ENCODE data around the gene EHMT1. TPM values are rescaled to one million over a fixed set of nuclear protein-coding genes. Genes with fewer than 3 reads are reported as not detected.
"Not testable (repeated sequence)": the region's sequence is repeated elsewhere in the genome, so short reads cannot be mapped to it uniquely, and the experiment has no call there.

The EHMT1 gene
- total RNA-seq, 1 donor from 2014 or later: 159 TPM

DNA sequence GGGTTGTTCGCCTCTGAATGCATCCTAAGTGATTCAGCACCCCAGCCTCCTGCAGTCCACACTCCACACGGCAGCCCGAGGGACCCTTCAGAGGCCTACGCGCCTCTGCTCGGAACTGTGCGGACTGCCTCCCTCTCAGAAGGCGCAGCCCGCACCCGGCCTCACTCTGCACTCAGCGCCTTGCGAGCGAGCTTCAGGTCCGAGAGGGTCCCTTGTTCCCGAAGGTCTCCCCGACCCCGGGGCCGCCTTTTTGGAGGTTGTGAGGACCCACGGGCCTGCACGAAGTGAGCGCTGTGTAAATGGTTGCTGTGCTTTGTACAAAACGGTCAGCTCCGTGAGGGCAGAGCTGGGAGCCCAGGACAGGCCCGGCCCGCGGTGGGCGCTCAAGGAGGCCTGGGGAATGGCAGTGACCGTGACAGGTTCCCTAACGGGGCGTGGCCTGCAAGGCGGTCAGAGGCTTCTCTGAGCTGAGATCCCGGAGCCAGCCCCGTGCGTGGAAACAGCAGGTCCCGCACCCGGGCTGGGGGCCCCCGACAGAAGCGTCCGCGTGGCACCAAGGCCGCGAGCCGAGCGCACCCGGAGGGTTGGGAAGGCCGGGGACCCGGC lies 258.1 kb downstream of the EHMT1 start:
- H3K27me3 Mint-ChIP-seq: peaks cover 47% of the 10 kb centered on the region
- no peaks in the 10 kb centered on the region for H3K9me3 Mint-ChIP-seq (ENCODE audit: low read depth)
- H3K36me3 Mint-ChIP-seq (ENCODE audit: insufficient read depth): no peaks in the 10 kb centered on the region
- DNase-seq (ENCODE audit: low spot score, unreplicated experiment): no peak
- TF ChIP-seq CTCF (IDR thresholded peaks at IDR 0.05; ENCODE audit: unreplicated experiment): no peak
- no peaks in the 10 kb centered on the region for H3K4me1 Mint-ChIP-seq (ENCODE audit: low read depth)
- no peak overlapping the region for H3K27ac Mint-ChIP-seq
- no peak overlapping the region for H3K4me3 Mint-ChIP-seq (ENCODE audit: low read depth)

- H3K27ac Mint-ChIP-seq; H3K4me1 Mint-ChIP-seq (ENCODE audit: low read depth); DNase-seq (ENCODE audit: low spot score, unreplicated experiment); H3K36me3 Mint-ChIP-seq (ENCODE audit: insufficient read depth); H3K9me3 Mint-ChIP-seq (ENCODE audit: low read depth); H3K4me3 Mint-ChIP-seq (ENCODE audit: low read depth): not testable (repeated sequence)
- peaks cover 42% of the 10 kb centered on the region for H3K27me3 Mint-ChIP-seq
Measured at GRCh38 chr9:137877506-137878122, 258.8 kb downstream of the EHMT1 start, which contains the start of gene CACNA1B. TSS of gene CACNA1B (plus strand) at chr9:137877782. CDS start at chr9:137877934, 152 bp downstream.

- Mint-ChIP-seq H3K4me1 (ENCODE audit: low read depth) (no peaks in the 10 kb centered on the region), H3K4me3 (ENCODE audit: low read depth) (no peak overlapping the region), H3K9me3 (ENCODE audit: low read depth) (no peaks in the 10 kb centered on the region), H3K27me3 (peaks cover 38% of the 10 kb centered on the region), H3K27ac (no peak overlapping the region), H3K36me3 (ENCODE audit: insufficient read depth) (no peaks in the 10 kb centered on the region)
- DNase-seq (ENCODE audit: low spot score, unreplicated experiment): peak; percentile 90
- peak; percentile 27 for TF ChIP-seq CTCF (IDR thresholded peaks at IDR 0.05; ENCODE audit: unreplicated experiment)
Measured at GRCh38 chr9:137878146-137878941, 259.5 kb downstream of the EHMT1 start.

DNA sequence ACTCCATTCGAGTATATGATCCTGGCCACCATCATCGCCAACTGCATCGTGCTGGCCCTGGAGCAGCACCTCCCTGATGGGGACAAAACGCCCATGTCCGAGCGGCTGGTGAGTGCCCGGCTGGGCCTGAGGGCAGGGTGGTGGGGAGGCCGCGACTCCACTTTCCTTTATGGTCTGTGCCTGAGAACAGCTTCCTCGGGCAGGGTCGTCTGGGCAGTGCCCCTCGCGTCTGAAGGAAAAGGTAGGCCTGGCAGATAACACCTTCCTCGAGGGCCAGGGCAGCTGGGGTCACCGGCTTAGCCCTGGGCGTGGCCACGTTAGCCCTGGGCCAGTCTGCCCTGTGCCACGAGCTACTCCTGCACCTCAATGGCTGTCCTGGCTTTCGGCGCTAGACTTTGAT lies 260.2 kb downstream of the EHMT1 start:
- Mint-ChIP-seq H3K4me3 (ENCODE audit: low read depth) (no peak overlapping the region), H3K4me1 (ENCODE audit: low read depth) (no peaks in the 10 kb centered on the region), H3K9me3 (ENCODE audit: low read depth) (no peaks in the 10 kb centered on the region), H3K27me3 (peaks cover 33% of the 10 kb centered on the region), H3K36me3 (ENCODE audit: insufficient read depth) (no peaks in the 10 kb centered on the region), H3K27ac (no peak overlapping the region)
- DNase-seq (ENCODE audit: low spot score, unreplicated experiment): no peak
- TF ChIP-seq CTCF (IDR thresholded peaks at IDR 0.05; ENCODE audit: unreplicated experiment): no peak

- H3K4me1 Mint-ChIP-seq (ENCODE audit: low read depth): no peaks in the 10 kb centered on the region
- H3K4me3 Mint-ChIP-seq (ENCODE audit: low read depth): no peak overlapping the region
- DNase-seq (ENCODE audit: low spot score, unreplicated experiment): no peak
- TF ChIP-seq CTCF (IDR thresholded peaks at IDR 0.05; ENCODE audit: unreplicated experiment): no peak
- H3K36me3 Mint-ChIP-seq (ENCODE audit: insufficient read depth): no peaks in the 10 kb centered on the region
- peaks cover 31% of the 10 kb centered on the region for H3K27me3 Mint-ChIP-seq
- no peak overlapping the region for H3K27ac Mint-ChIP-seq
- no peaks in the 10 kb centered on the region for H3K9me3 Mint-ChIP-seq (ENCODE audit: low read depth)
Measured at GRCh38 chr9:137879566-137880150, 260.9 kb downstream of the EHMT1 start.
